HL-60 (cell line): Measurements from ENCODE around the gene PSMD14.

Source experiments
- CTCF ChIP-seq: IDR thresholded peaks from one replicate; pipeline ENCODE4 v1.5.1; 2011; ENCODE audit warnings: low read length, control low read depth, inconsistent platforms; ENCODE audit not compliant: insufficient read depth
- GABPA ChIP-seq: IDR thresholded peaks from 2 replicates; pipeline ENCODE4 v1.6.1; 2012; ENCODE audit warnings: low read depth
- POLR2AphosphoS5 ChIP-seq: IDR thresholded peaks from 2 replicates; pipeline ENCODE4 v1.6.1; 2012; ENCODE audit warnings: low read depth
- REST ChIP-seq: IDR thresholded peaks from 2 replicates; pipeline ENCODE4 v1.6.1; 2012; ENCODE audit warnings: low read depth; ENCODE audit not compliant: insufficient replicate concordance

- no peak for TF ChIP-seq CTCF
- TF ChIP-seq REST, result no peak
- no peak for TF ChIP-seq GABPA
- TF ChIP-seq POLR2AphosphoS5, result no peak
Measured at GRCh38 chr2:161432107-161432506, 123.9 kb downstream of the PSMD14 start.
